ENCODE results near the gene NFASC.

NFASC gene

GRCh38 chr1:204891860-204892259 is 21.2 kb downstream of the NFASC start:
- H3K9me3 ChIP-seq (ENCODE audit: control insufficient read depth, low read depth, low read length), result no peaks in the 10 kb centered on the region
- no peak overlapping the region for H3K27ac ChIP-seq (ENCODE audit: low read length)
- H3K36me3 ChIP-seq (ENCODE audit: control insufficient read depth, low read depth, low read length), result no peaks in the 10 kb centered on the region
- H3K4me1 ChIP-seq (ENCODE audit: control insufficient read depth, low read depth, low read length), result no peaks in the 10 kb centered on the region
- no peak overlapping the region for H3K4me3 ChIP-seq (ENCODE audit: low read length)
- H3K27me3 ChIP-seq (ENCODE audit: control insufficient read depth, insufficient read depth, low read length), result no peaks in the 10 kb centered on the region
- no peak overlapping the region for H3K9ac ChIP-seq (ENCODE audit: low read length)

DNA sequence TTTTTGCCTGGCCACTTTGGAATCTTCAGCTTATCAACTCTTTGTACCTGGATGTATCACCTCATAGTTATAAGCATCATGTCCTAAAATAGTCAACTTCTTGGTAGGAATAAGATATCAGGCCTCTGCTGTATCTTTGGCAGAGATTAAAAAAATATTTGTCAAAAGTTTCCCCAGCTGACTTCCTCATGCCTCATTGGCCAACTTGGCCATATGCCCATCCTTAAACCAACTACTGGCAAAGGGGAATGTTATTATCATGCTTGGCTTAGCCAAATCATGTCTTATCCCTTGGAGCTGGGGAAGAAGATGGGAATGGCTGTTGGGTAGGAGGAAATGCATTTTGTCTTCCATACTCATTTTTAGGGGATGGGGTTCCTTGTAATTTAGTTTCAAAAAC is 23.4 kb downstream of the NFASC start:
- Histone ChIP-seq H3K4me3 (ENCODE audit: low read length) (no peak overlapping the region), H3K27me3 (ENCODE audit: control insufficient read depth, insufficient read depth, low read length) (no peaks in the 10 kb centered on the region), H3K9me3 (ENCODE audit: control insufficient read depth, low read depth, low read length) (no peaks in the 10 kb centered on the region), H3K27ac (ENCODE audit: low read length) (no peak overlapping the region), H3K36me3 (ENCODE audit: control insufficient read depth, low read depth, low read length) (no peaks in the 10 kb centered on the region), H3K9ac (ENCODE audit: low read length) (no peak overlapping the region), H3K4me1 (ENCODE audit: control insufficient read depth, low read depth, low read length) (no peaks in the 10 kb centered on the region)

GRCh38 chr1:204894606-204895005 is 23.9 kb downstream of the NFASC start:
- no peak overlapping the region for H3K9ac ChIP-seq (ENCODE audit: low read length)
- H3K4me3 ChIP-seq (ENCODE audit: low read length), result no peak overlapping the region
- H3K9me3 ChIP-seq (ENCODE audit: control insufficient read depth, low read depth, low read length), result no peaks in the 10 kb centered on the region
- no peaks in the 10 kb centered on the region for H3K4me1 ChIP-seq (ENCODE audit: control insufficient read depth, low read depth, low read length)
- no peaks in the 10 kb centered on the region for H3K27me3 ChIP-seq (ENCODE audit: control insufficient read depth, insufficient read depth, low read length)
- H3K36me3 ChIP-seq (ENCODE audit: control insufficient read depth, low read depth, low read length), result no peaks in the 10 kb centered on the region
- no peak overlapping the region for H3K27ac ChIP-seq (ENCODE audit: low read length)

DNA sequence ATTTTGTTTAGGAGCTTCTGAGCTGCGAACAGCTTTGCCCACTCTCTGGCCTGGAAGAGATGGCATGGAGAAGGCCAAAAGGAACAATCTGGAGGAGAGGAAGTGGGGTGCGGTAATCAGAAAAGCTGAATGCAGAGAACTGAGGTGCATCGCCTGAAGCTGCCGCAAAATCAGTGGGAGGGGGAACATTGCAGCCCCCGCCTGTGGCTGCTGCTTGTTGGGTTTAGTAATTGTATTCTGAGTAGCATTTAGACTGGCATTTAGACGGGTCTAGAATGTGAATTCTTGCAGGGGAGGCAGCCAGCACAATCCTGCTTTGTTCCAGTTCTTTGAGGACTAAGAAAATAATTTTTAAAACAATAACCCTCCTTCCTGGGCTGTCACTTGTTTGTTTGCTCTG is 25.4 kb downstream of the NFASC start:
- Histone ChIP-seq H3K4me3 (ENCODE audit: low read length) (no peak overlapping the region), H3K27me3 (ENCODE audit: control insufficient read depth, insufficient read depth, low read length) (no peaks in the 10 kb centered on the region), H3K27ac (ENCODE audit: low read length) (no peak overlapping the region), H3K36me3 (ENCODE audit: control insufficient read depth, low read depth, low read length) (no peaks in the 10 kb centered on the region), H3K4me1 (ENCODE audit: control insufficient read depth, low read depth, low read length) (no peaks in the 10 kb centered on the region), H3K9ac (ENCODE audit: low read length) (no peak overlapping the region), H3K9me3 (ENCODE audit: control insufficient read depth, low read depth, low read length) (no peaks in the 10 kb centered on the region)

GRCh38 chr1:204896787-204897469 is 26.3 kb downstream of the NFASC start:
- no peak overlapping the region for H3K9ac ChIP-seq (ENCODE audit: low read length)
- H3K9me3 ChIP-seq (ENCODE audit: control insufficient read depth, low read depth, low read length), result no peaks in the 10 kb centered on the region
- no peak overlapping the region for H3K27ac ChIP-seq (ENCODE audit: low read length)
- no peaks in the 10 kb centered on the region for H3K27me3 ChIP-seq (ENCODE audit: control insufficient read depth, insufficient read depth, low read length)
- no peaks in the 10 kb centered on the region for H3K4me1 ChIP-seq (ENCODE audit: control insufficient read depth, low read depth, low read length)
- no peaks in the 10 kb centered on the region for H3K36me3 ChIP-seq (ENCODE audit: control insufficient read depth, low read depth, low read length)
- no peak overlapping the region for H3K4me3 ChIP-seq (ENCODE audit: low read length)

GRCh38 chr1:204900721-204901120 is 30.1 kb downstream of the NFASC start:
- H3K4me3 ChIP-seq (ENCODE audit: low read length), result no peak overlapping the region
- no peaks in the 10 kb centered on the region for H3K9me3 ChIP-seq (ENCODE audit: control insufficient read depth, low read depth, low read length)
- H3K9ac ChIP-seq (ENCODE audit: low read length), result no peak overlapping the region
- H3K4me1 ChIP-seq (ENCODE audit: control insufficient read depth, low read depth, low read length), result no peaks in the 10 kb centered on the region
- H3K27ac ChIP-seq (ENCODE audit: low read length), result no peak overlapping the region
- H3K27me3 ChIP-seq (ENCODE audit: control insufficient read depth, insufficient read depth, low read length), result no peaks in the 10 kb centered on the region
- H3K36me3 ChIP-seq (ENCODE audit: control insufficient read depth, low read depth, low read length), result no peaks in the 10 kb centered on the region

DNA sequence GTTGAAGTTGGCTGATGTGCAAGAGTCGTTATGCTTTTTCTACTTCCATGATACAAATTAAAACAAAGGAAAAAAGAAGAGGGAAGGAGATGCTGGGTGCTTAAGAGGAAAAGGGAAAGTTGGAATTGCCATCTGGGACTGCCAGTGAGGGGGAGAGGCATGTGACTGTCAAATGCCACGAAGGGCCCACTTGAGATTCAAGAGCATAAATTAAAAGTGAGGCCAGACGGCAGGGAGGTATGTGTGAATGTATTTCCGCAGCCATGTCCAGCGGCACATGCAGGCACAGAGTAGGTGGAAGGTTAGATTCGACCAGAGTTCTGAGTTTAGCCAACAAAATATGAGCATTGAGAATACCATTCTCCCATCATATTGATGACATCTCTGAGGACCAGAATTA is 32.0 kb downstream of the NFASC start:
- Histone ChIP-seq H3K9ac (ENCODE audit: low read length) (no peak overlapping the region), H3K9me3 (ENCODE audit: control insufficient read depth, low read depth, low read length) (no peaks in the 10 kb centered on the region), H3K36me3 (ENCODE audit: control insufficient read depth, low read depth, low read length) (no peaks in the 10 kb centered on the region), H3K27ac (ENCODE audit: low read length) (no peak overlapping the region), H3K27me3 (ENCODE audit: control insufficient read depth, insufficient read depth, low read length) (no peaks in the 10 kb centered on the region), H3K4me1 (ENCODE audit: control insufficient read depth, low read depth, low read length) (no peaks in the 10 kb centered on the region), H3K4me3 (ENCODE audit: low read length) (no peak overlapping the region)

GRCh38 chr1:204904228-204904810 is 33.7 kb downstream of the NFASC start:
- no peaks in the 10 kb centered on the region for H3K36me3 ChIP-seq (ENCODE audit: control insufficient read depth, low read depth, low read length)

GRCh38 chr1:204909109-204909508 is 38.4 kb downstream of the NFASC start:
- Histone ChIP-seq H3K4me1 (ENCODE audit: control insufficient read depth, low read depth, low read length) (no peaks in the 10 kb centered on the region), H3K36me3 (ENCODE audit: control insufficient read depth, low read depth, low read length) (no peaks in the 10 kb centered on the region), H3K9ac (ENCODE audit: low read length) (no peak overlapping the region), H3K9me3 (ENCODE audit: control insufficient read depth, low read depth, low read length) (no peaks in the 10 kb centered on the region), H3K27ac (ENCODE audit: low read length) (no peak overlapping the region), H3K4me3 (ENCODE audit: low read length) (no peak overlapping the region), H3K27me3 (ENCODE audit: control insufficient read depth, insufficient read depth, low read length) (no peaks in the 10 kb centered on the region)

More at GRCh38 chr1:204904228-204904810, 33.7 kb downstream of the NFASC start:
- Histone ChIP-seq H3K27me3 (ENCODE audit: control insufficient read depth, insufficient read depth, low read length) (no peaks in the 10 kb centered on the region), H3K9ac (ENCODE audit: low read length) (no peak overlapping the region), H3K4me1 (ENCODE audit: control insufficient read depth, low read depth, low read length) (no peaks in the 10 kb centered on the region), H3K9me3 (ENCODE audit: control insufficient read depth, low read depth, low read length) (no peaks in the 10 kb centered on the region), H3K27ac (ENCODE audit: low read length) (no peak overlapping the region), H3K4me3 (ENCODE audit: low read length) (no peak overlapping the region)

GRCh38 chr1:204915861-204916495 is 45.3 kb downstream of the NFASC start:
- H3K4me1 ChIP-seq (ENCODE audit: control insufficient read depth, low read depth, low read length), result peaks cover 8% of the 10 kb centered on the region
- H3K9me3 ChIP-seq (ENCODE audit: control insufficient read depth, low read depth, low read length), result no peaks in the 10 kb centered on the region
- H3K9ac ChIP-seq (ENCODE audit: low read length), result no peak overlapping the region
- H3K27ac ChIP-seq (ENCODE audit: low read length), result no peak overlapping the region
- H3K27me3 ChIP-seq (ENCODE audit: control insufficient read depth, insufficient read depth, low read length), result no peaks in the 10 kb centered on the region
- H3K36me3 ChIP-seq (ENCODE audit: control insufficient read depth, low read depth, low read length), result no peaks in the 10 kb centered on the region
- H3K4me3 ChIP-seq (ENCODE audit: low read length), result no peak overlapping the region

DNA sequence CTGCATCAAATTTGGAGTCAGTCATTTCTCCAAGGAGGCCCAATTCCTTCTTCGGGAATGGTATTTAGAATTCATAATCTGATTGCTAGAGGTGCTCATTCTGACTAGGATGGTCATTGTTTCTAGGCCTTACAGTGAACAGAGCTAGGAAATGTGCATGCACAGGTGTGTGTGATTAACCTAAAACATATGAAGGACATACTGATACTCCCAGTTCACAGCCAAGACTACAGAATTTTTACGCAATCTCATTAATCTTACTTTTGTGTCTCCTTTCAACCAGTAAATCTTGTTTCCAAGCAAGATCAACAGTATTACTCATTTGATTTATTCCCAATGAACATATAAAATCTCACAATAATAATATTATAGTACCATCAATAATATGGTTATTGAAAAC is 47.1 kb downstream of the NFASC start:
- no peaks in the 10 kb centered on the region for H3K27me3 ChIP-seq (ENCODE audit: control insufficient read depth, insufficient read depth, low read length)
- H3K9ac ChIP-seq (ENCODE audit: low read length), result no peak overlapping the region
- H3K27ac ChIP-seq (ENCODE audit: low read length), result no peak overlapping the region

DNA sequence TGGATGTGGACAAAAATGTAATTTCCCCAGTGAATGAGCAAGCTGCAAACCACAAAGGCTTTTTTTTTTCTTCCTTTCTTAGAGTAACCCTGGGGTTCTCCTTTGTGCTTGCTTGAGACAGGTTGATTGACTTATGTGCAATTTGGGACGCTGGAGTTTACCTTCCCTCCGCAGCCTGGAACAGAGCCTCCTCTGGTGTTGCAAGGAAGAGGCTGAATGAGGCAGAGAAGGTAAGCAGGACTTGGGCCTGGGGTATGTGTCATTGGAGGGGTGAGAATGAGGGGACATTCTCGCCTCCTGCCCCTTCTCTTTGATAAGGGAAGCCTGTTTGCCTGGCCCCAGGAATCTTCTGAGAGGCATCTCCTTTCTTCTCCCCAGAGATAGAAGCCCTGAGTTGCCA is 49.8 kb downstream of the NFASC start:
- no peaks in the 10 kb centered on the region for H3K36me3 ChIP-seq (ENCODE audit: control insufficient read depth, low read depth, low read length)
- H3K9me3 ChIP-seq (ENCODE audit: control insufficient read depth, low read depth, low read length), result no peaks in the 10 kb centered on the region
- H3K4me1 ChIP-seq (ENCODE audit: control insufficient read depth, low read depth, low read length), result peaks cover 50% of the 10 kb centered on the region
- H3K9ac ChIP-seq (ENCODE audit: low read length), result no peak overlapping the region
- H3K4me3 ChIP-seq (ENCODE audit: low read length), result no peak overlapping the region
- H3K27me3 ChIP-seq (ENCODE audit: control insufficient read depth, insufficient read depth, low read length), result no peaks in the 10 kb centered on the region
- no peak overlapping the region for H3K27ac ChIP-seq (ENCODE audit: low read length)

More for the DNA sequence above, 47.1 kb downstream of the NFASC start:
- H3K4me1 ChIP-seq (ENCODE audit: control insufficient read depth, low read depth, low read length), result peaks cover 27% of the 10 kb centered on the region
- H3K4me3 ChIP-seq (ENCODE audit: low read length), result no peak overlapping the region
- no peaks in the 10 kb centered on the region for H3K9me3 ChIP-seq (ENCODE audit: control insufficient read depth, low read depth, low read length)
- no peaks in the 10 kb centered on the region for H3K36me3 ChIP-seq (ENCODE audit: control insufficient read depth, low read depth, low read length)
